HL-60 (cell line): ENCODE results near the gene ADAM19.

Experiments
- CTCF ChIP-seq: IDR thresholded peaks from one replicate; pipeline ENCODE4 v1.5.1; 2011; ENCODE audit warnings: low read length, control low read depth, inconsistent platforms; ENCODE audit not compliant: insufficient read depth
- GABPA ChIP-seq: IDR thresholded peaks from 2 replicates; pipeline ENCODE4 v1.6.1; 2012; ENCODE audit warnings: low read depth
- POLR2AphosphoS5 ChIP-seq: IDR thresholded peaks from 2 replicates; pipeline ENCODE4 v1.6.1; 2012; ENCODE audit warnings: low read depth
- REST ChIP-seq: IDR thresholded peaks from 2 replicates; pipeline ENCODE4 v1.6.1; 2012; ENCODE audit warnings: low read depth; ENCODE audit not compliant: insufficient replicate concordance
- SPI1 ChIP-seq: IDR thresholded peaks from 2 replicates; pipeline ENCODE4 v1.6.1; 2012; ENCODE audit warnings: low read depth, mild to moderate bottlenecking, borderline replicate concordance

- TF ChIP-seq CTCF (no peak), POLR2AphosphoS5 (no peak), REST (no peak), SPI1 (no peak), GABPA (no peak)
These were observed 78.7 kb downstream of the ADAM19 start for GRCh38 chr5:157496864-157497263.
